Cardiac muscle cell (in vitro differentiated cells and primary cell): ENCODE data around the gene CARM1. TPM values are rescaled to one million over a fixed set of nuclear protein-coding genes. Genes with fewer than 3 reads are reported as not detected.
"Not testable (repeated sequence)": the region's sequence is repeated elsewhere in the genome, so short reads cannot be mapped to it uniquely, and the experiment has no call there.

Source experiments
- DNase-seq, 2 donors: peaks; one replicate each; pipeline versions ENCODE4 v3.0.0 to v3.0.0-alpha.2; 2010 to 2017; ENCODE audit warnings: low read depth in 1 of 2, low spot score in 1 of 2
- H3K27ac ChIP-seq: fragments of 200-600 bp; sonication (generic); 2 replicates; pipeline ENCODE4 v1.5.1; 2016
- H3K27me3 ChIP-seq: fragments of 200-600 bp; sonication (generic); 2 replicates; pipeline ENCODE4 v1.6.0; 2016; ENCODE audit warnings: control low read depth
- H3K36me3 ChIP-seq: fragments of 200-600 bp; sonication (generic); 2 replicates; pipeline ENCODE4 v1.5.1; 2016; ENCODE audit warnings: control low read depth
- H3K4me1 ChIP-seq: fragments of 200-600 bp; sonication (generic); 2 replicates; pipeline ENCODE4 v1.8.1; 2017; ENCODE audit warnings: low read depth, mild to moderate bottlenecking, mixed run types
- H3K4me3 ChIP-seq: fragments of 200-600 bp; sonication (generic); 2 replicates; pipeline ENCODE4 v1.5.1; 2016; ENCODE audit warnings: mild to moderate bottlenecking
- H3K9me3 ChIP-seq: fragments of 200-600 bp; sonication (generic); 2 replicates; pipeline ENCODE4 v1.5.1; 2017; ENCODE audit warnings: low read depth, mild to moderate bottlenecking, control low read depth
- polyA plus RNA-seq: library from polyadenylated mRNA; unstranded; fragments of >200 nt; fragmentation: Nextera tagmentation; extraction: Ambion mirVana; gene quantifications from 2 replicates; pipeline ENCODE4 v1.2.1, GENCODE V29; 2016
- total RNA-seq: library from RNA; depleted of rRNA; stranded (reverse); fragments of >200 nt; gene quantifications from 2 replicates; pipeline ENCODE4 v1.2.3, GENCODE V29; 2016
- TF ChIP-seq, protein P1 (sequence below): IDR thresholded peaks from 2 replicates; pipeline ENCODE4 v1.5.1; 2012; ENCODE audit warnings: low read depth, mild to moderate bottlenecking, low read length

Gene CARM1
- total and polyA plus RNA-seq, 2 experiments from 2014 or later = 46.8 to 90.7 TPM

DNA sequence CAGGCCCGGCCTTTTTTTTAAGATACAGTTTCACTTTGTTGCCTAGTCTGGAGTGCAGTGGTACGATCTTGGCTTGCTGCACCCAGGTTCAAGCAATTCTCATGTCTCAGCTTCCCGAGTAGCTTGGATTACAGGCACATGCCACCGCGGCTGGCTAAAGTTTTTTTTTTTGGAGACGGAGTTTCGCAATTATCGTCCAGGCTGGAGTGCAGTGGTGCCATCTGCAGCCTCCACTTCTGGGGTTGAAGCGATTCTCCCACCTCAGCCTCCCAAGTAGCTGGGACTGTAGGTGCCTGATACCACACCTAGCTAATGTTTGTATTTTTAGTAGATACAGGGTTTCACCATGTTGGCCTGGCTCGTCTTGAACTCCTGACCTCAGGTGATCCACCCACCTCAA, 4.9 kb upstream of the CARM1 start:
- Histone ChIP-seq H3K36me3 (no peaks in the 10 kb centered on the region), H3K27ac (no peak overlapping the region), H3K9me3 (no peaks in the 10 kb centered on the region), H3K4me3 (no peak overlapping the region), H3K4me1 (peaks cover 3% of the 10 kb centered on the region), H3K27me3 (no peaks in the 10 kb centered on the region)
- no peak for DNase-seq
- TF ChIP-seq, protein P1, sequence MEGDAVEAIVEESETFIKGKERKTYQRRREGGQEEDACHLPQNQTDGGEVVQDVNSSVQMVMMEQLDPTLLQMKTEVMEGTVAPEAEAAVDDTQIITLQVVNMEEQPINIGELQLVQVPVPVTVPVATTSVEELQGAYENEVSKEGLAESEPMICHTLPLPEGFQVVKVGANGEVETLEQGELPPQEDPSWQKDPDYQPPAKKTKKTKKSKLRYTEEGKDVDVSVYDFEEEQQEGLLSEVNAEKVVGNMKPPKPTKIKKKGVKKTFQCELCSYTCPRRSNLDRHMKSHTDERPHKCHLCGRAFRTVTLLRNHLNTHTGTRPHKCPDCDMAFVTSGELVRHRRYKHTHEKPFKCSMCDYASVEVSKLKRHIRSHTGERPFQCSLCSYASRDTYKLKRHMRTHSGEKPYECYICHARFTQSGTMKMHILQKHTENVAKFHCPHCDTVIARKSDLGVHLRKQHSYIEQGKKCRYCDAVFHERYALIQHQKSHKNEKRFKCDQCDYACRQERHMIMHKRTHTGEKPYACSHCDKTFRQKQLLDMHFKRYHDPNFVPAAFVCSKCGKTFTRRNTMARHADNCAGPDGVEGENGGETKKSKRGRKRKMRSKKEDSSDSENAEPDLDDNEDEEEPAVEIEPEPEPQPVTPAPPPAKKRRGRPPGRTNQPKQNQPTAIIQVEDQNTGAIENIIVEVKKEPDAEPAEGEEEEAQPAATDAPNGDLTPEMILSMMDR = no peak

DNA sequence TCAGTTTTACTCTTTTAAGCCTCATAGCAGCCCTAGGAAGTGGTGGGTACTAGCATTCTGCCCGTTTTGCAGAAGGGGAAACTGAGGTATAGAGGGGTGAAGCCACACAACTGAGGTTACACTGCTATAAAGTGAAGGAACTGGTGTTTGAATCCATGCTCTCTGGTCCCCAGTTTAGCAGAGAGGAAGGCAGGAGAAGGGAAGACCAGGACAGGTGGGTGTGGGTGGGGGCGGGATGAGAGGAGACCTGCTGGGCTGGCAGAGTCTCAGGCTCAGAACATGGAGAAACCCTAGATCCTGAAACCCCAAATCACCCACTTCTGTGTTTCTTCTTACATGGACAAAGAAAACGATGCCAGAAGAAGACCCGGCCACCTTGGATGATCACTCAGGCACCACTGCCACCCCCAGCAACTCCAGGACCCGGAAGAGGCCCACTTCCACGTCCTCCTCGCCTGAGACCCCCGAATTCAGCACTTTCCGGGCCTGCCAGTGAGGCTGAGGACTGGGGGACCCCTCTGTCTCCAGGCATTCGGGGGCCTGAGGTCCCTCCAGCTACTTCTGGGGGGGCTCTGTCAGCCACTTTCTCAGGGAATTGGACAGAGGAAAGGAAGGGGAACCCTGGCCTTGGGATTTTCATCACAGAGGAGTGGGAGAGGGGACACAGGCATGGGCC, 2.3 kb upstream of the CARM1 start:
- H3K36me3 ChIP-seq = no peaks in the 10 kb centered on the region
- no peak for DNase-seq
- no peak overlapping the region for H3K27ac ChIP-seq
- H3K9me3 ChIP-seq = no peaks in the 10 kb centered on the region
- H3K4me3 ChIP-seq = no peak overlapping the region
- H3K27me3 ChIP-seq = no peaks in the 10 kb centered on the region
- TF ChIP-seq, protein P1 = no peak
- H3K4me1 ChIP-seq = peaks cover 6% of the 10 kb centered on the region

DNA sequence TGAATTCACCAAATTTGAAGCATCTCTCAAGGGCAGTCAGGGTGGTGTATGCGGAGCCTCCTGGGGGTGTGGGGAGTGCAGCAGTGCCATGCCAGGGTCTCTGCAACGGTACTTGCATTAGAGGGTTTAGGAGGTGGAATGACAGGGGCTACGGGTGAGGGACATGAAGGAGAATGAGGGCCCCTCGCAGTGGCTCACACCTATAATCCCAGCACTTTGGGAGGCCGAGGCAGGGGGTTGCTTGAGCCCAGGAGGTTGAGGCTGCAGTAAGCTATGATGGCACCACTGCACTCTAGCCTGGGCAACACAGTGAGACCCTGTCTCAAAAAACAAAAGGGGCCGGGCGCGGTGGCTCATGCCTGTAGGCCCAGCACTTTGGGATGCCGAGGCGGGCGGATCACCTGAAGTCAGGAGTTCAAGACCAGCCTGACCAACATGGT, 1.5 kb upstream of the CARM1 start:
- H3K4me1 ChIP-seq, H3K4me3 ChIP-seq, H3K27me3 ChIP-seq, H3K9me3 ChIP-seq, H3K27ac ChIP-seq, H3K36me3 ChIP-seq, DNase-seq: not testable (repeated sequence)

DNA sequence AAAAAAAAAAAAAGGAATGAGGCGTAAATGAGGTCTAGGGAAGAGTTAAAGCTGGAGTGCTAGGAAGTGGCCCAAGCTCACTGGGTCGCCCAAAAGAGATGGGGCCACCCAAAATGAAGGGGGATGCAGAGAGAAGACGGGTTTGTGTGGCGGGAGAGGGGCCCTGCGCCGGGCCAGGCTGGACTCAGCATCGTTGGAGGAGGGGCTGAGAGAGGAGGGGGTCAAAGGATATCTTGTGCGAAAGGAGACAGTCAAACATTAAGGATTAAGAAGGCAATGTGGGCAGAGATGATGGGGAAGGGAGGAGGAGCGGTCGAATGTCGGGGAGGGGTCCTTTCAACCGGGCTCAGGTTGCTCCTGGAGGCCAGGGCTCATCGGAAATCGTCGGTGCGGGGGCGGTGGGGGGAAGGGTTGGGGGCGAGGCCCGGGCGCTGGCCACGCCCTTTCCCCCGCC, 825 bp upstream of the CARM1 start:
- no peaks in the 10 kb centered on the region for H3K36me3 ChIP-seq
- H3K4me1 ChIP-seq = peaks cover 6% of the 10 kb centered on the region
- TF ChIP-seq, protein P1 = no peak
- no peaks in the 10 kb centered on the region for H3K27me3 ChIP-seq
- no peaks in the 10 kb centered on the region for H3K9me3 ChIP-seq
- DNase-seq = no peak
- peak overlapping the region; percentile 55 for H3K27ac ChIP-seq
- peak overlapping the region; percentile 38 for H3K4me3 ChIP-seq

DNA sequence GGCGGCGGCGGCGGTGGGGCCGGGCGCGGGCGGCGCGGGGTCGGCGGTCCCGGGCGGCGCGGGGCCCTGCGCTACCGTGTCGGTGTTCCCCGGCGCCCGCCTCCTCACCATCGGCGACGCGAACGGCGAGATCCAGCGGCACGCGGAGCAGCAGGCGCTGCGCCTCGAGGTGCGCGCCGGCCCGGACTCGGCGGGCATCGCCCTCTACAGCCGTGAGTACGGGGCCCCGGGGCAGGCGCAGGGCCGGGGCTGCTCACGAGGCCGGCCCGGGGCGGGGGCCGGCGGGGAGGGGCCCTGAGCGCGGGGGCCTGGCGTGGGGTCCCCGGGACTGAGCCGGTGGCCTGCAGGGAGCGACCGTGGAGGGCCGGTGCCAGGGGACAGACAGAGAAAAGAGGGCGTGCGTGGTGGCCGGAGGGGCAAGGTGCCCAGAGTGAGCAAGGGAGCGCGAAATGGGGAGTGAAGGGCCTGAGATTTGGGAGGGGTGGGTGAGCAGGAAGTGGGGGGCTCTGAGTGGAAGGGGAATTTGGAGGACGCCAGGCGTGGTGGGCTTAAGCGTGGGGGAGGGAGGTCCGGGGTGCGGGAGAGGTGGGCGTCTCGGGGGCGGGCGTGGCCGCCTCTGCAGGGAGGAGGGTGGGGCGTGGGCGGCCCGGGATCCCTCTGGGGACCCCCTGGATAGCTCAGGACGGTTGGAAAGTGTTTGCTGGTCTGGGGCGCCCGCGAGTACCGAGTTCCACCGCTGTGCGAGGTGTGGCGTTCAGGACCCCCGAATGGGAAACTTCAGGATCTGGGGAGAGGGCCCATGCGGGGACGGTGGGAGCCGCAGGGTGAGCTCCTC, 575 bp downstream of the CARM1 start:
- Histone ChIP-seq H3K36me3 (no peaks in the 10 kb centered on the region), H3K9me3 (no peaks in the 10 kb centered on the region), H3K27ac (peak overlapping the region; percentile 96), H3K27me3 (no peaks in the 10 kb centered on the region), H3K4me3 (peak overlapping the region; percentile 95), H3K4me1 (peaks cover 6% of the 10 kb centered on the region)
- DNase-seq = peak; percentile 21 to 60
- TF ChIP-seq, protein P1 = peak; percentile 5
